Measurements from ENCODE around the gene SFT2D1.
"Not testable (repeated sequence)": the region's sequence is repeated elsewhere in the genome, so short reads cannot be mapped to it uniquely, and the experiment has no call there.

The SFT2D1 gene

DNA sequence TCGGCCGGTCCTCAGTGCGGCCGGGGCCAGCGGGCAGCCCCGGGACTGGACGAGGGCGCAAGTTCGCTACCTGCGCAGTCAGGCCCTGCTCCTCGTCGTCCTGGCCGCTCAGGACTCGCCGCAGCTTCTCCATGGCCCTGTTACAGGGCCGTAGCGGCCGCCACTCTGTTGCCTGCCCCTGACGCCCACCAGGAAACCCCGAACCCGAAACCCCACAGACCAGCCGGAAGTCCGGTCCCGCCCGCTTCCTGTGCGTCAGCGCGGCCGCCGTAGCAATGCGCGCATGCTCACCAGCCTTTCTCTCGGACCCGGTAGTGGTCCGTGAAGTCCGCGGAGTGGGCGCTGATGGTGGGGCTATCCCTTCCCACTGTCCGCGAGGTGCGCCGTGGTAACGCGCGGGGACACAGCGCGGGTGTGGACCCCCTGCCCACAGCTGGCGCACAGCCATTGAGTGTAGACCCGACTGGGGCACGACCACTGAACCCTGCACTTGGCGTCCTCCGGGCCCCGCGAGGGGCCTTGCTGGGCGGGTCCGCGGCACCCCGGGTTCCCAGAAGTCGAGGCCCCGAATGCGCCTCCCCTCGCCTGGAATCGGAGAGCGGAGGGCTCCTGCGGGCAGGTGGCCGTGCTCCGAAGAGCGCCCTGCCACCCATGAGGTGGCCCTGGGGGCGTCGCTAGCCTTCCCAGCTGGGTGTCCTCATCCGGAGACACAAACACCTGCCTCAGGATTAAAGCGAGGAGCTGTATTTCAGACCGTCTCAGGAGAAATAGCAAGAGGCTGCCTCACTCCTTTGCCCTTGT, at the start of gene SFT2D1:
SFT2D1 (minus strand) TSS at position 197 of the 801 bp plus-strand sequence; CDS start at position 133, 64 bp downstream.
- Histone ChIP-seq H3K27ac (ENCODE audit: low read depth in 2 of 2, low read length in 2 of 2) (peak within 1 kb of the TSS; percentile 90 to 94), H3K27me3 (ENCODE audit: control insufficient read depth in 2 of 2, insufficient read depth in 2 of 2, low read length in 2 of 2) (no peaks in the 10 kb centered on the region), H3K36me3 (ENCODE audit: control insufficient read depth in 2 of 2, insufficient read depth in 2 of 2, low read length in 2 of 2) (peaks cover 0 to under 1% of the 10 kb centered on the region in 2 donors), H3K4me1 (ENCODE audit: control insufficient read depth in 2 of 2, insufficient read depth in 2 of 2, low read length in 2 of 2) (peaks cover 12% of the 10 kb centered on the region in 2 donors), H3K4me3 (ENCODE audit: low read length in 2 of 2) (peak within 1 kb of the TSS; percentile 89 to 98), H3K9me3 (ENCODE audit: control insufficient read depth in 2 of 2, low read length in 2 of 2) (no peaks in the 10 kb centered on the region), H3K9ac (ENCODE audit: low read depth in 1 of 2, low read length in 2 of 2) (peak within 1 kb of the TSS; percentile 97 to 99)

DNA sequence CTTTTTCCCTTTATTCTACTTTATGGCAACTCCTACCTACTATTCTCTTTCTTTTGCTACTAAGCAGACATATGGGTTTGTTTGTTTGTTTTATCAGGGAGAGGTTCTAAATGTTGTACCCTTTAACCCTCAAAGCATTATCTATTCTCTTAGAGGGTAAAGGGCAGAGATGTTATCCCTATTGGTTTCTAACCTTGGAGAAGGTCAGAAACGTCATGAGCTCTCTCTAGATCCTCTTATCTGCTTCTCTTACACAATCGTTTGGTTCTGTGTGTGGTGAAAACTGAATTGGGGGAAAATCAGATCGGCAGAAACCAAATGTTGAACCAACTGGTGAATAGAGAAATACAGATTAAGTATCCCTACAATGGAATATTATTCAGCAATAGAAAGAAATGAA, 46.8 kb upstream of the SFT2D1 start:
- no peaks in the 10 kb centered on the region for H3K36me3 ChIP-seq (ENCODE audit: control insufficient read depth in 2 of 2, insufficient read depth in 2 of 2, low read length in 2 of 2)
- no peaks in the 10 kb centered on the region for H3K9me3 ChIP-seq (ENCODE audit: control insufficient read depth in 2 of 2, low read length in 2 of 2)
- no peak overlapping the region for H3K9ac ChIP-seq (ENCODE audit: low read depth in 1 of 2, low read length in 2 of 2)
- H3K4me1 ChIP-seq (ENCODE audit: control insufficient read depth in 2 of 2, insufficient read depth in 2 of 2, low read length in 2 of 2), result peaks cover 0 to 3% of the 10 kb centered on the region in 2 donors
- peaks cover 0 to 3% of the 10 kb centered on the region in 2 donors for H3K27me3 ChIP-seq (ENCODE audit: control insufficient read depth in 2 of 2, insufficient read depth in 2 of 2, low read length in 2 of 2)
- no peak overlapping the region for H3K4me3 ChIP-seq (ENCODE audit: low read length in 2 of 2)
- no peak overlapping the region for H3K27ac ChIP-seq (ENCODE audit: low read depth in 2 of 2, low read length in 2 of 2)

DNA sequence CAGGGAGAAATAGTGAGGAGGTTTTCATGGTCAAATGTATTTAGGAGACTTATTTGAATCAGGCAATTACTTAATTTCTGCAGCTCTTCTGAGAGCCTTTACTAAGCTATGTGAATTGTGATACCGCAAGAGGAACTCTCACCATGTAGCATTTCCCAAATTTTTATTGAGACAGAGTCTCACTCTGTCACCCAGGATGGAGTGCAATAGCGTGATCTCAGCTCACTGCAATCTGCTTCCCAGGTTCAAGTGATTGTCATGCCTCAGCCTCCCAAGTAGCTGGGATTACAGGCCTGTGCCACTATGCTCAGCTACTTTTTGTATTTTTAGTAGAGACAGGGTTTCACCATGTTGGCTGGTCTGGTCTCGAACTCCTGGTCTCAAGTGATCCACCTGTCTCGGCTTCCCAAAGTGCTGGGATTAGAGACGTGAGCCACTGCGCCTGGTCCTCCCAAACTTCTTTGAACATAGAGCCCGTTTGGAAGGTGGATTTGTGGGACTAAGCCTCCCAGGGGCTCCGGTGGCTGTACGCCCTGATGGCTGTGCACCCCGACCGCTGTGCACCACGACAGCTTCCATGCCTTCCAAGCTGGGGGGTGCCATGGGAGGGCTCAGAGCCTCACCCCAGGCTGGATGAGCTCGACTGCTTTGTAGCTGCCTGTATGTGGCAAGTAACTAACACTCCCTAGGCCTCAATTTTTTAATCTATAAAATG, 46.1 kb upstream of the SFT2D1 start:
- H3K4me1 ChIP-seq (ENCODE audit: control insufficient read depth in 2 of 2, insufficient read depth in 2 of 2, low read length in 2 of 2), result peaks cover 0 to 3% of the 10 kb centered on the region in 2 donors
- H3K27me3 ChIP-seq (ENCODE audit: control insufficient read depth in 2 of 2, insufficient read depth in 2 of 2, low read length in 2 of 2), result peaks cover 0 to 3% of the 10 kb centered on the region in 2 donors
- no peak overlapping the region for H3K27ac ChIP-seq (ENCODE audit: low read depth in 2 of 2, low read length in 2 of 2)
- H3K4me3 ChIP-seq (ENCODE audit: low read length in 2 of 2), result no peak overlapping the region
- H3K36me3 ChIP-seq (ENCODE audit: control insufficient read depth in 2 of 2, insufficient read depth in 2 of 2, low read length in 2 of 2), result no peaks in the 10 kb centered on the region
- H3K9ac ChIP-seq (ENCODE audit: low read depth in 1 of 2, low read length in 2 of 2), result no peak overlapping the region
- H3K9me3 ChIP-seq (ENCODE audit: control insufficient read depth in 2 of 2, low read length in 2 of 2), result no peaks in the 10 kb centered on the region

DNA sequence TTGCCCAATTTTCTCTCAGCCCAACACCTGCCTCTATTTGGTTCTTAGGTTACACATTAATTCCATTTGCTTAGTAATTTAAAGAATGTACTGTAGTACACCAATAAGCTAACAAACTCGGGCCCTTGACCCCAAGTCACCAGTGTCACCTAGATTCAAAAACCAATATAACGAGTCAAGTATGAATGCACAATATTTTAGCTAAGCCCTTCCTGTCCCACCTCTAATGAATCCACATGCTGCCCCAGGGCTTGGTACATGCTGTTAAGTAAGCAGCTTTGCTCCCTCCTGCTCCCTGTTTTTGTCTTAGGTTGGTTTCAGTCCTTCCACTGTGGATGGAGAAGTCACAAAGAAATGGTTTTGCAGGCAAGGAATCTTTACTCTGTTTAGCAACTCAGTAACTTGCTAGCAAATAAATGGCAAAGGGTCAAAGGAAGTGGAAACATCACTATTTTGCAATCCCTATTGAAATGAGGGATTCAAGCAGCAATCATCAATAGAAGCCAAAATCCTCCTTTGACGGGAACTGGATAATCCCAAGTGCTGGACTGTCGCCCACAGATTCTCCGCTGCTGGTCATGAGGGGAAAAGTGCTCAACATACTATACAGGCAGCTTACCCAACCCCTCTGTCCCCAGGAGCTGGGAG, 45.4 kb upstream of the SFT2D1 start:
- Histone ChIP-seq H3K36me3 (ENCODE audit: control insufficient read depth in 2 of 2, insufficient read depth in 2 of 2, low read length in 2 of 2) (no peaks in the 10 kb centered on the region), H3K4me1 (ENCODE audit: control insufficient read depth in 2 of 2, insufficient read depth in 2 of 2, low read length in 2 of 2) (peaks cover 0 to 3% of the 10 kb centered on the region in 2 donors), H3K9me3 (ENCODE audit: control insufficient read depth in 2 of 2, low read length in 2 of 2) (no peaks in the 10 kb centered on the region), H3K9ac (ENCODE audit: low read depth in 1 of 2, low read length in 2 of 2) (no peak overlapping the region), H3K4me3 (ENCODE audit: low read length in 2 of 2) (no peak overlapping the region), H3K27me3 (ENCODE audit: control insufficient read depth in 2 of 2, insufficient read depth in 2 of 2, low read length in 2 of 2) (peaks cover 0 to 3% of the 10 kb centered on the region in 2 donors), H3K27ac (ENCODE audit: low read depth in 2 of 2, low read length in 2 of 2) (no peak overlapping the region)

DNA sequence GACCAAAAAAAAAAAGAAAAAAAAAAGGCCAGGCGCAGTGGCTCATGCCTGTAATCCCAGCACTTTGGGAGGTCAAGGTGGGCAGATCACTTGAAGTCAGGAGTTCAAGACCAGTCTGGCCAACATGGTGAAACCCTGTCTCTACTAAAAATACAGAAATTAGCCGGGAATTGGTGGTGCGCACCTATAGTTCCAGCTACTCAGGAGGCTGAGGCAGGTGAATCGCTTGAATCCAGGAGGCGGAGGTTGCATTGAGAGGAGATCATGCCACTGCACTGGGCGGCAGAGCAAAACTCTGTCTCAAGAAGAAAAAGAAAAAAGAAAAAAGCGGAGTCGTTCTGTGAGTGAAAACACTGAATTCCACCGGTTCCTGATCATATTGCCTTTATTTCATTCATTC, 44.8 kb upstream of the SFT2D1 start:
- not testable (repeated sequence) for H3K4me3 ChIP-seq (ENCODE audit: low read length in 2 of 2); H3K9me3 ChIP-seq (ENCODE audit: control insufficient read depth in 2 of 2, low read length in 2 of 2); H3K9ac ChIP-seq (ENCODE audit: low read depth in 1 of 2, low read length in 2 of 2); H3K36me3 ChIP-seq (ENCODE audit: control insufficient read depth in 2 of 2, insufficient read depth in 2 of 2, low read length in 2 of 2); H3K4me1 ChIP-seq (ENCODE audit: control insufficient read depth in 2 of 2, insufficient read depth in 2 of 2, low read length in 2 of 2); H3K27me3 ChIP-seq (ENCODE audit: control insufficient read depth in 2 of 2, insufficient read depth in 2 of 2, low read length in 2 of 2); H3K27ac ChIP-seq (ENCODE audit: low read depth in 2 of 2, low read length in 2 of 2)

DNA sequence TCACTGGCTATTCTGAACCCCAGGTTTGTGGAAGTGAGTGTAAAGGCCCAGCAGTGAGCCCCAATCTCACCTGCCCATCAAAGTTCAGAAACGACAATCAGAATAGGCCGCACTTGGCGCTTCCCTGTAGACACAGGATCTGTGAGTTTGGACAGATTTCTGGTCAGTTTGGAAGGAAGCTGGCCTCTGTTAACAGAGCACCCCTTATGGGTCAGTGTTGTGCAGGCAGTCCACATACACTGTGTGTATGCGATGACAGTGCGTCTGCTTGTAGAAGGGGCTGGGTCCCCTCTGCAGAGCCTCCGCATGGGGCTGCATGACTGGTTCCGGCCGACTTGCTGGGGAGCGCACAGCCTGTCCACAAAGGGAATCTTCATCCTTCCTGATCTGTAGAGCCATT, 43.8 kb upstream of the SFT2D1 start:
- H3K27me3 ChIP-seq (ENCODE audit: control insufficient read depth in 2 of 2, insufficient read depth in 2 of 2, low read length in 2 of 2), result peaks cover 0 to 3% of the 10 kb centered on the region in 2 donors
- H3K4me1 ChIP-seq (ENCODE audit: control insufficient read depth in 2 of 2, insufficient read depth in 2 of 2, low read length in 2 of 2), result peaks cover 6 to 12% of the 10 kb centered on the region in 2 donors
- no peak overlapping the region for H3K27ac ChIP-seq (ENCODE audit: low read depth in 2 of 2, low read length in 2 of 2)
- H3K9ac ChIP-seq (ENCODE audit: low read depth in 1 of 2, low read length in 2 of 2), result no peak overlapping the region
- no peaks in the 10 kb centered on the region for H3K9me3 ChIP-seq (ENCODE audit: control insufficient read depth in 2 of 2, low read length in 2 of 2)
- H3K36me3 ChIP-seq (ENCODE audit: control insufficient read depth in 2 of 2, insufficient read depth in 2 of 2, low read length in 2 of 2), result no peaks in the 10 kb centered on the region
- H3K4me3 ChIP-seq (ENCODE audit: low read length in 2 of 2), result no peak overlapping the region

DNA sequence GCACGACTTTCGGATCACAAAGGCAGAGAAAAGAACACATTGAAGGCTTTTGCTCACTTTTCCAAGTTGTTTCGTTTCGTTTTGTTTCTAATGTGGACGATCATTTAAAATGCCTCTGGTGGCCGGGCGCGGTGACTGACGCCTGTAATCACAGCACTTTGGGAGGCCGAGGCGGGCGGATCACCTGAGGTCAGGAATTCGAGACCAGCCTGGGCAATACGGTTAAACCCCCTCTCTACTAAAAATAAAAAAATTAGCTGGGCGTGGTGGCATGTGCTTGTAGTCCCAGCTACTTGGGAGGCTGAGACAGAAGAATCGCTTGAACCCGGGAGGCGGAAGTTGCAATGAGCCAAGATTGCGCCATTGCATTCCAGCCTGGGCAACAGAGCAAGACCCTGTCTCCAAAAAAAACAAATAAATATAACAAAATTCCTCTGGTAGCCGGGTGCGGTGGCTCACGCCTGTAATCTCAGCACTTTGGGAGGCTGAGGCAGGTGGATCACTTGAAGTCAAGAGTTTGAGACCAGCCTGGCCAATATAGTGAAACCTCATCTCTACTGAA, 41.5 kb upstream of the SFT2D1 start:
- H3K27ac ChIP-seq (ENCODE audit: low read depth in 2 of 2, low read length in 2 of 2), result peak overlapping the region; percentile 96 to 97
- not testable (repeated sequence) for H3K9me3 ChIP-seq (ENCODE audit: control insufficient read depth in 2 of 2, low read length in 2 of 2); H3K36me3 ChIP-seq (ENCODE audit: control insufficient read depth in 2 of 2, insufficient read depth in 2 of 2, low read length in 2 of 2); H3K27me3 ChIP-seq (ENCODE audit: control insufficient read depth in 2 of 2, insufficient read depth in 2 of 2, low read length in 2 of 2)
- H3K4me3 ChIP-seq (ENCODE audit: low read length in 2 of 2), result peak overlapping the region; percentile 96 to 97
- H3K4me1 ChIP-seq (ENCODE audit: control insufficient read depth in 2 of 2, insufficient read depth in 2 of 2, low read length in 2 of 2), result peaks cover 8 to 14% of the 10 kb centered on the region in 2 donors
- H3K9ac ChIP-seq (ENCODE audit: low read depth in 1 of 2, low read length in 2 of 2), result peak overlapping the region; percentile 91 to 100

DNA sequence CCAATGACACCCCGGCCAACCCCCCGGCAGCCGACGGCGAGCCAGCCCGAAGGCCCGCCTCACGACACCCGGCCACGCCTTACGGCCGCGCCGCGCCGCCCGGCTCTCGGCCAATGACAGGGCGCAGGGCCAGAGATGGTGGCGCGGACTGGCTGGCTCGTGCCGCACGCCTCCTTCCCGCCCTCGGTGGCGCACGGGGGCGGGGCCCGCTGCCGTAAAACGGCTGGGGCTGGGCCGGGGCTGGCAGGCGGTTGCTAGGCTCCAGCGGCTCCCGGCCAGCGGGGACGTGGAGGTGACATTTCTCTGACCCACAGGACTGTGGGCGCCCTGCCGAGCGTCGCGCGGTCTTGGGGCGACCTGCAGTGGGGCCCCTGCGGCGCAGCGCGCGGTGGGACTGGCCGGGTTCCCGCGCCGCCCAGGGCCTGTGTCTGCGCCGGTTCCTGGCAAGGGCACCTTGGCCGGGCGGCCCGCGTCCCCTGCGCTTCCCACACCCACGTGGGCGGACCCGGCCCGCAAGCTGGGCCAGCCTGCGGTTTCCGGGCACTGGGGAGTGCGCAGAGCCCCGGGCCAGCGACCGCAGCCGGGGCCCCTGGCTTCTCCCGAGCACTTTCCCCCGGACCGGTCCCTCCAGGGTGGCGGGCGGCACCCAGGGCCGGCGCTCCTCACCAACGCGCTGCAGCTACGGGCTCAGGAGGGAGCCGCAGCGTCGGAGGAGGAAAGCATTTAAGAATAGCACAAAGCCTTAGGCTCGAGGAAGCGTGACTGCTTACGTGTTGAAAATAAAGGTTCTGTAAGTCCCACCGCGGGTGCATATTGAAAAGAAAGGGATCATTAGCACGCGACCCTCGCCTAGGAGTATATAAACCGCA, 40.8 kb upstream of the SFT2D1 start, which contains the start of gene MPC1:
MPC1 (minus strand) TSS at position 8 of the 869 bp plus-strand sequence. CDS start 64 bp downstream, outside the sequence.
- Histone ChIP-seq H3K36me3 (ENCODE audit: control insufficient read depth in 2 of 2, insufficient read depth in 2 of 2, low read length in 2 of 2) (no peaks in the 10 kb centered on the region), H3K4me3 (ENCODE audit: low read length in 2 of 2) (peak within 1 kb of the TSS; percentile 96 to 97), H3K9ac (ENCODE audit: low read depth in 1 of 2, low read length in 2 of 2) (peak within 1 kb of the TSS; percentile 91 to 100), H3K9me3 (ENCODE audit: control insufficient read depth in 2 of 2, low read length in 2 of 2) (no peaks in the 10 kb centered on the region), H3K27ac (ENCODE audit: low read depth in 2 of 2, low read length in 2 of 2) (peak within 1 kb of the TSS; percentile 96 to 97), H3K4me1 (ENCODE audit: control insufficient read depth in 2 of 2, insufficient read depth in 2 of 2, low read length in 2 of 2) (peaks cover 8 to 14% of the 10 kb centered on the region in 2 donors), H3K27me3 (ENCODE audit: control insufficient read depth in 2 of 2, insufficient read depth in 2 of 2, low read length in 2 of 2) (no peaks in the 10 kb centered on the region)

DNA sequence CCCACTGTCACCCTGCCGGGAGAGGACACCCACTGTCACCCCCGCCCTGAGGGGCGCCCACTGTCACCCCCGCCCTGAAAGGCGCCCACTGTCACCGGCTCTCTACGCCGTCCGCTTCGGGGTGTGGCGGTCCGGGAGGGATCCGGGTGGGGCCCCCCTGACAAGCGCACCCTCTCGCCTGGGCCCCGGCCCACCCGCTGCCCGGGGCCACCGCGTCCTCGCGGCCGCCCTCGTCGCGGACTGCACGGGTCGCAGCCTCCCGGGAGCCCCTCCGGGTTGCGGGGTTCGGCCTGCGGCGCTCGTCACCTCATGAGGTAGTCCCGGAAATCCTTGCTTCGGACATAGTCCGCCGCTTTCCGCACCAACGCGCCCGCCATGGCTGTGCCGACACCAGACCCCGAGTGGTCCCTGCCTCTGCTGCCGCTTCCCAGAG, 40.2 kb upstream of the SFT2D1 start:
- Histone ChIP-seq H3K4me3 (ENCODE audit: low read length in 2 of 2) (peak overlapping the region; percentile 96 to 97), H3K4me1 (ENCODE audit: control insufficient read depth in 2 of 2, insufficient read depth in 2 of 2, low read length in 2 of 2) (peaks cover 8 to 14% of the 10 kb centered on the region in 2 donors), H3K27ac (ENCODE audit: low read depth in 2 of 2, low read length in 2 of 2) (peak overlapping the region; percentile 96 to 97), H3K36me3 (ENCODE audit: control insufficient read depth in 2 of 2, insufficient read depth in 2 of 2, low read length in 2 of 2) (no peaks in the 10 kb centered on the region), H3K27me3 (ENCODE audit: control insufficient read depth in 2 of 2, insufficient read depth in 2 of 2, low read length in 2 of 2) (no peaks in the 10 kb centered on the region), H3K9me3 (ENCODE audit: control insufficient read depth in 2 of 2, low read length in 2 of 2) (no peaks in the 10 kb centered on the region), H3K9ac (ENCODE audit: low read depth in 1 of 2, low read length in 2 of 2) (peak overlapping the region; percentile 90 to 100)

Data from mucosa of rectum (tissue), 2 donors.